H1 (cell line): ENCODE measurements around the gene PC.

Source experiments
- CHD7 ChIP-seq: fragments of 300-600 bp; sonication (generic); IDR thresholded peaks from 2 replicates; pipeline ENCODE4 v1.7.1; 2012; ENCODE audit warnings: low read length, moderate library complexity, mild to moderate bottlenecking, inconsistent platforms; ENCODE audit not compliant: insufficient replicate concordance
- CTCF ChIP-seq, 3 experiments: IDR thresholded peaks; 1 replicate in 2 of 3; 2 replicates in 1 of 3; pipeline versions ENCODE4 v1.5.1 to v1.6.1; 2011; ENCODE audit warnings: low read length in 3 of 3, mild to moderate bottlenecking in 3 of 3, inconsistent platforms in 2 of 3, low read depth in 1 of 3, moderate library complexity in 1 of 3; ENCODE audit not compliant: insufficient read depth in 1 of 3; ENCODE audit errors: control extremely low read depth in 1 of 3
- HDAC2 ChIP-seq, 2 experiments: fragments of 300-600 bp in 1 of 2; sonication (generic) in 1 of 2; IDR thresholded peaks; 2 replicates each; pipeline ENCODE4 v1.6.1; 2011 to 2012; ENCODE audit warnings: low read depth in 2 of 2, low read length in 2 of 2, mild to moderate bottlenecking in 2 of 2, moderate library complexity in 2 of 2, borderline replicate concordance in 1 of 2, inconsistent platforms in 1 of 2
- JUN ChIP-seq: IDR thresholded peaks from 2 replicates; pipeline ENCODE4 v1.6.1; 2011; ENCODE audit warnings: low read depth, mild to moderate bottlenecking, improper control_type of control experiment, low read length
- JUND ChIP-seq: IDR thresholded peaks from 2 replicates; pipeline ENCODE4 v1.6.1; 2011; ENCODE audit warnings: mild to moderate bottlenecking, improper control_type of control experiment, low read length
- MAFK ChIP-seq: IDR thresholded peaks from 2 replicates; pipeline ENCODE4 v1.6.1; 2012; ENCODE audit warnings: low read depth, mild to moderate bottlenecking, improper control_type of control experiment, low read length
- POLR2A ChIP-seq, 2 experiments: IDR thresholded peaks; 1 replicate in 1 of 2; 2 replicates in 1 of 2; pipeline ENCODE4 v1.6.1; 2011; ENCODE audit warnings: low read depth in 2 of 2, low read length in 2 of 2, mild to moderate bottlenecking in 2 of 2; ENCODE audit errors: control extremely low read depth in 1 of 2
- POLR2AphosphoS5 ChIP-seq: IDR thresholded peaks from 2 replicates; pipeline ENCODE4 v1.6.1; 2011; ENCODE audit warnings: low read depth, low read length
- RAD21 ChIP-seq, 2 experiments: IDR thresholded peaks in 1 of 2; conservative IDR thresholded peaks in 1 of 2; 2 replicates each; pipeline ENCODE4 v1.6.1; 2011; ENCODE audit warnings: low read depth in 2 of 2, low read length in 2 of 2, improper control_type of control experiment in 1 of 2, inconsistent platforms in 1 of 2, mild to moderate bottlenecking in 1 of 2, moderate library complexity in 1 of 2

- TF ChIP-seq JUN (no peak), CTCF (IDR thresholded peaks at IDR 0.05; ENCODE audit: control extremely low read depth in 1 of 3, insufficient read depth in 1 of 3, low read depth in 1 of 3, low read length in 3 of 3) (no peak), MAFK (no peak), CHD7 (no peak), POLR2AphosphoS5 (no peak), RAD21 (IDR thresholded peaks at IDR 0.05 in 1 of 2, conservative IDR thresholded peaks at IDR 0.05 in 1 of 2; ENCODE audit: low read depth in 2 of 2, low read length in 2 of 2) (no peak), JUND (no peak), HDAC2 (IDR thresholded peaks at IDR 0.05; ENCODE audit: borderline replicate concordance in 1 of 2, low read depth in 2 of 2, low read length in 2 of 2) (no peak), POLR2A (IDR thresholded peaks at IDR 0.05; ENCODE audit: control extremely low read depth in 1 of 2, low read depth in 2 of 2, low read length in 2 of 2) (no peak)
Observed at GRCh38 chr11:66800720-66801428, 157.3 kb downstream of the PC start.
